ENCODE data around the gene SULT1C3.

SULT1C3 gene

GRCh38 chr2:108309903-108310302 is 70.1 kb downstream of the SULT1C3 start:
- Mint-ChIP-seq H3K4me1 (no peaks in the 10 kb centered on the region), H3K27ac (no peak overlapping the region), H3K36me3 (no peaks in the 10 kb centered on the region), H3K27me3 (no peaks in the 10 kb centered on the region), H3K4me3 (no peak overlapping the region), H3K9me3 (peaks cover 2% of the 10 kb centered on the region)
- ATAC-seq: no peak
